ENCODE data around the gene ZP2. TPM values are rescaled to one million over a fixed set of nuclear protein-coding genes. Genes with fewer than 3 reads are reported as not detected.
"Not testable (repeated sequence)": the region's sequence is repeated elsewhere in the genome, so short reads cannot be mapped to it uniquely, and the experiment has no call there.

The ZP2 gene
- total RNA-seq, 1 donor from 2014 or later = not detected

GRCh38 chr16:21170116-21170515 lies 41.3 kb downstream of the ZP2 start:
- peak; percentile 57 for ATAC-seq

GRCh38 chr16:21169249-21169981 lies 42.0 kb downstream of the ZP2 start:
- peak; percentile 67 for ATAC-seq

- no peak for ATAC-seq
Observed at GRCh38 chr16:21167929-21168602, 43.3 kb downstream of the ZP2 start.

GRCh38 chr16:21167360-21167759 lies 44.0 kb downstream of the ZP2 start:
- ATAC-seq = peak; percentile 7

- ATAC-seq = peak; percentile 27
Observed at GRCh38 chr16:21166561-21166961, 44.8 kb downstream of the ZP2 start.

GRCh38 chr16:21164521-21165168 lies 46.7 kb downstream of the ZP2 start:
- no peak for ATAC-seq

GRCh38 chr16:21163576-21163975 lies 47.8 kb downstream of the ZP2 start:
- no peak for ATAC-seq

GRCh38 chr16:21162661-21163151 lies 48.7 kb downstream of the ZP2 start:
- no peak for ATAC-seq

- ATAC-seq = no peak
Observed at GRCh38 chr16:21161211-21161610, 50.2 kb downstream of the ZP2 start.

GRCh38 chr16:21160276-21160675 lies 51.1 kb downstream of the ZP2 start:
- ATAC-seq = no peak

- ATAC-seq = peak; percentile 76
Observed at GRCh38 chr16:21159281-21159951, 52.0 kb downstream of the ZP2 start.

- ATAC-seq = peak; percentile 93
Observed at GRCh38 chr16:21158208-21159110, 52.9 kb downstream of the ZP2 start, which contains the start of gene LDAF1. Gene LDAF1 (plus strand): TSS chr16:21158674. CDS start chr16:21161183, 2,509 bp downstream.

- ATAC-seq = no peak
Observed at GRCh38 chr16:21157632-21158031, 53.7 kb downstream of the ZP2 start.

- ATAC-seq = no peak
Observed at GRCh38 chr16:21156767-21157467, 54.5 kb downstream of the ZP2 start.

- ATAC-seq = not testable (repeated sequence)
Observed at GRCh38 chr16:21156011-21156410, 55.4 kb downstream of the ZP2 start.

- ATAC-seq = not testable (repeated sequence)
Observed at GRCh38 chr16:21153124-21153729, 58.1 kb downstream of the ZP2 start.

GRCh38 chr16:21152160-21153030 lies 59.0 kb downstream of the ZP2 start:
- not testable (repeated sequence) for ATAC-seq

GRCh38 chr16:21150375-21151001 lies 60.9 kb downstream of the ZP2 start, which contains the start of gene DNAH3:
Gene DNAH3 (minus strand): TSS chr16:21150846. CDS start chr16:21150319, 527 bp downstream.
- peak; percentile 85 for ATAC-seq

Data from esophagus mucosa (tissue), 1 donor.